NB4 (cell line): ENCODE data around the gene NUP188.

ENCODE experiments used
- DNase-seq: peaks from one replicate; pipeline ENCODE4 v3.0.0; 2010; ENCODE audit warnings: low read depth
- H3K4me3 ChIP-seq: one replicate; pipeline ENCODE4 v1.5.1; 2011; ENCODE audit warnings: mild to moderate bottlenecking, low read depth, low read length, moderate library complexity
- CTCF ChIP-seq: IDR thresholded peaks from one replicate; pipeline ENCODE4 v1.5.1; 2012; ENCODE audit warnings: low read depth, low read length
- MAX ChIP-seq: IDR thresholded peaks from 2 replicates; pipeline ENCODE4 v1.6.1; 2011; ENCODE audit warnings: low read depth, low read length
- MYC ChIP-seq: IDR thresholded peaks from 2 replicates; pipeline ENCODE4 v1.6.1; 2011; ENCODE audit warnings: low read depth, low read length
- POLR2A ChIP-seq: IDR thresholded peaks from 2 replicates; pipeline ENCODE4 v1.6.1; 2011; ENCODE audit warnings: mild to moderate bottlenecking; ENCODE audit not compliant: insufficient read length; ENCODE audit errors: extremely low read depth

NUP188 gene

DNA sequence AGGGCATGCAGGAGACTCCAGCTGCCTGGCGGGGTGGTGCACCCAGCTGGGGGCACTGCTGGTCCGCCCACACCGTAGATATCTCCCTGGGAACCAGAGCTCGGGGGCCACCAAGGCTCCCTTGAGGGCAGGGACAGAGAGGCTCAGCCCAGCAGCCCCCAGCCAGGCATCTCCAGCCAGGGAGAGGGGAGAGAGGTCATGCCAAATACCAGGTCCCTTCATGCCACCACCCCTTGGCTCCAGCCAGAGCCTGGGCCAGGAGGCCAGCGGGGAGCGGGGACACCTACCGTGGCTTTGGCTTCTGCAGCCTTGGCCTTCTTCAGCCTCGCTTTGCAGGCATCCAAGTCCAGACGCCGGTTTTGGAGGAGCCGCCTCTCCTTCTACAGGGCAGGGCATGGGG is 66.6 kb downstream of the NUP188 start:
- DNase-seq = no peak
- TF ChIP-seq MAX = no peak
- TF ChIP-seq CTCF = no peak
- TF ChIP-seq POLR2A = no peak
- no peak for TF ChIP-seq MYC
- no peak overlapping the region for H3K4me3 ChIP-seq

DNA sequence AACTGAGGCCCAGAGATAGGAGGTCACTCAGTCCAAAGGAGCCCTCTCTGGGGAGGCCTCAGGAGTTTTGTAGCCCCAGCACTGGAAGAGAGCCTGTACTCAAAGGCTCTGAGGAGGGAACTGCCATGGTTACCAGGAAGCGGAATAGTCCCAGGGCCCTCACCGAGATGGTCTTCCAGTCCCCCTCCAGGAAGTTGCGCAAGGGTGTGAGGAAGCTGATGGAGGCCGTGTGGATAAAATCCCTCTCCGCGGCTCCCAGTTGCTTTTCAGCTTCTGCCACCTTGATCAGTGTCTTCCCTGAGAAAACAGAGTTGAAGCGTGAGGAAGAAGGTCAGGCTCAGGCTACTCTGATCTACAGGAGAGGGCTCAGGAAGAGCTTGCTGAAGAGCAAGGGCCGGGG is 67.1 kb downstream of the NUP188 start:
- peak; percentile 2 for DNase-seq
- no peak for TF ChIP-seq POLR2A
- TF ChIP-seq CTCF = no peak
- TF ChIP-seq MAX = no peak
- TF ChIP-seq MYC = no peak
- H3K4me3 ChIP-seq = no peak overlapping the region

- DNase-seq = no peak
- no peak for TF ChIP-seq MYC
- no peak for TF ChIP-seq POLR2A
- TF ChIP-seq CTCF = no peak
- no peak for TF ChIP-seq MAX
- no peak overlapping the region for H3K4me3 ChIP-seq
Measured at GRCh38 chr9:129021091-129021490, 73.6 kb downstream of the NUP188 start.

- no peak for DNase-seq
- no peak for TF ChIP-seq MYC
- TF ChIP-seq POLR2A = no peak
- TF ChIP-seq CTCF = no peak
- no peak for TF ChIP-seq MAX
- H3K4me3 ChIP-seq = no peak overlapping the region
Measured at GRCh38 chr9:129022037-129022436, 74.5 kb downstream of the NUP188 start.

DNA sequence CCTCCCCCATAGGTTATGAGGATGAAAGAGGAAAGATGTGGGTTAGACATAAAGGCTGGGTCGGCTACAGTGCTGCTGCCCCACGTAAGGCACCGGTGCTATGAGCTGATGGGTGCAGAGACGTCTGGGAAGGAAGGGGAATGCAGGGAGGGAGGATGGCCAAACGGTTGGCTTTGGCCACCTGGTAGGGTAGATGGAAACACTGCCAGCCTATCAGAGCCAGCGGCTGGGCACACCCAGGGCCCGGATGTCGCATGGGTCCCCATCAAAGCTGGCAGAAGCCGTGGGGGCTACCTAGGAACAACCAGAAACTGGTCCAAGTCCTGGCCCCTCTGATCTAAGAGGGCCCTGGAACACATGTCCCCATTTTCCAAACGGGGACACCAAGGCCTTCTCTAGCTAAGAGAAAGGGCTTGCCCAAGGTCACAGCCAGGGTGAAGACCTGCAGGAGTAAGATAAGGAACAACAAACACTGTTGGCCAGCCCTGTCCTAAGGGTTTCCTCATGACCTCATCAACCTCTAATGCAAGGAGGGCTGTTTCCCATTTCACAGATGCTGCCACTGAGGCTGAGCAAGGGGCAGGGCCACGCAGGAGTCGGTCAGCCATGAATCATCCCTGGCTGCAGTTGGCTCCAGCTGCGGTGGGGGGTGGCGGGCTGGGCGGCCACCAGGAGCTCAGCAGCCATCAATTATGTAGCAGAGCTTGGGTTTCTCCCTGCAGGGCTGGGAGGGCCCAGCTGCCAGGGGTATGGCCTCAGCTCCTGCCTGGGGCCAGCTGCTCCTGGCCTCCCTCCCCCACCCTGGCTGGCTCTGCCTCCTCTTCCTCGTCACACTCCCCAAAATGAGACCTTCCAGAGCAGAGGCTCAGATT is 75.8 kb downstream of the NUP188 start:
- TF ChIP-seq POLR2A = no peak
- TF ChIP-seq CTCF = no peak
- TF ChIP-seq MYC = no peak
- TF ChIP-seq MAX = no peak
- no peak overlapping the region for H3K4me3 ChIP-seq
- DNase-seq = no peak

- TF ChIP-seq POLR2A = no peak
- TF ChIP-seq MAX = no peak
- TF ChIP-seq CTCF = no peak
- TF ChIP-seq MYC = no peak
Measured at GRCh38 chr9:129023908-129024233, 76.4 kb downstream of the NUP188 start.

More at GRCh38 chr9:129023908-129024233, 76.4 kb downstream of the NUP188 start:
- no peak overlapping the region for H3K4me3 ChIP-seq
- DNase-seq = no peak
